Gastrocnemius medialis (tissue), 4 donors: Measurements from ENCODE around the gene ACTC1.

Experiments
- POLR2A ChIP-seq, 2 donors: fragments of 450-650 bp; IDR thresholded peaks; one replicate each; pipeline ENCODE4 v1.6.1; 2017; ENCODE audit warnings: antibody characterized with exemption in 2 of 2, mild to moderate bottlenecking in 2 of 2, moderate library complexity in 2 of 2
- TF ChIP-seq, protein P1 (sequence below), 5 experiments: fragments of 450-650 bp in 3 of 5; fragments of 200-600 bp in 2 of 5; sonication (generic) in 2 of 5; IDR thresholded peaks in 4 of 5; conservative IDR thresholded peaks in 1 of 5; 1 replicate in 4 of 5; 2 replicates in 1 of 5; pipeline ENCODE4 v1.5.1; 2016 to 2019; ENCODE audit warnings: antibody characterized with exemption in 5 of 5, mild to moderate bottlenecking in 3 of 5, moderate library complexity in 3 of 5

DNA sequence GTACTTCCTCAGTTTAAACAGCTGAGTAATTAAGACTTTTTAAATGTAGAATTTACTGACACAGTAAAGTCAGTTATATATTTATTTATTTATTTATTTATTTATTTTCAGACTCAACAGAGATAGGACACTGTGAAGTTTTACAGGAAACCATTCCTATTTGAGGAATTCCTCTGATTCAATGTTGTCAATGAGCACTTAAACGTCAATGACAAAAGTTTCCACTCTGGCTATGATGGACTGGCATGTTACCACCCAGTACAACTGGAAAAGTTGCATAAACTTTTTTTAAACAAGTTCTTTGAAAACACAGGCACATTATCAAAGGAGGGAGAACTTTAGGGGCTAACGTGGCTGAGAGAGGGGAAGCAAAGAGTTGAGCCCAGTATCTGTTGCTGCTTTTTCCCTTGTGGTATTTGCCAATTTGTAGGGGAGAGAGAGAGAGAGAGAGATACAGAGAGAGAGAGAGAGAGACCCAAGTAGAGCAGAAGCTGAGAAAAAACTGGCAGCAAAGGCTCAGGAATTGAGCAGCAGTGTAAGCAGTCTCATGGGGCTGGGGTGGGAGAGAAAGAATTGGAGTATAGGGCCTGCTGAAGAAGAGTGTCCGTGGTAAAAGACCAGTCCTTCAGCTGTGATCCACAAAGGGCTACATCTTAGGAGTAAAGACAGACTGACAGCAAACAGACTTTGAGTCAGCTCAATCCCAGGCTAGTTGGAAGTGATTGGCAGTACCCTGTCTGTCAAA lies 18.3 kb upstream of the ACTC1 start:
- TF ChIP-seq, protein P1, sequence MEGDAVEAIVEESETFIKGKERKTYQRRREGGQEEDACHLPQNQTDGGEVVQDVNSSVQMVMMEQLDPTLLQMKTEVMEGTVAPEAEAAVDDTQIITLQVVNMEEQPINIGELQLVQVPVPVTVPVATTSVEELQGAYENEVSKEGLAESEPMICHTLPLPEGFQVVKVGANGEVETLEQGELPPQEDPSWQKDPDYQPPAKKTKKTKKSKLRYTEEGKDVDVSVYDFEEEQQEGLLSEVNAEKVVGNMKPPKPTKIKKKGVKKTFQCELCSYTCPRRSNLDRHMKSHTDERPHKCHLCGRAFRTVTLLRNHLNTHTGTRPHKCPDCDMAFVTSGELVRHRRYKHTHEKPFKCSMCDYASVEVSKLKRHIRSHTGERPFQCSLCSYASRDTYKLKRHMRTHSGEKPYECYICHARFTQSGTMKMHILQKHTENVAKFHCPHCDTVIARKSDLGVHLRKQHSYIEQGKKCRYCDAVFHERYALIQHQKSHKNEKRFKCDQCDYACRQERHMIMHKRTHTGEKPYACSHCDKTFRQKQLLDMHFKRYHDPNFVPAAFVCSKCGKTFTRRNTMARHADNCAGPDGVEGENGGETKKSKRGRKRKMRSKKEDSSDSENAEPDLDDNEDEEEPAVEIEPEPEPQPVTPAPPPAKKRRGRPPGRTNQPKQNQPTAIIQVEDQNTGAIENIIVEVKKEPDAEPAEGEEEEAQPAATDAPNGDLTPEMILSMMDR (IDR thresholded peaks at IDR 0.05 in 4 of 5, conservative IDR thresholded peaks at IDR 0.05 in 1 of 5) = no peak
- TF ChIP-seq POLR2A (IDR thresholded peaks at IDR 0.05) = no peak
